GM23338 (cell line): Measurements from ENCODE around the gene RELN.

Source experiments
- EZH2 ChIP-seq: fragments of 200-600 bp; sonication (generic); IDR thresholded peaks from one replicate; pipeline ENCODE4 v1.8.0; 2017; ENCODE audit warnings: antibody characterized with exemption, mild to moderate bottlenecking, low read depth; ENCODE audit not compliant: unreplicated experiment
- EZH2phosphoT487 ChIP-seq: fragments of 200-600 bp; sonication (generic); IDR thresholded peaks from one replicate; pipeline ENCODE4 v1.8.1; 2018; ENCODE audit warnings: antibody characterized with exemption; ENCODE audit not compliant: unreplicated experiment
- TF ChIP-seq, protein P1 (sequence below), 2 experiments: fragments of 200-600 bp in 1 of 2; sonication (generic) in 1 of 2; conservative IDR thresholded peaks; 2 replicates each; pipeline versions ENCODE4 v1.5.1 to v1.6.1; 2016 to 2017; ENCODE audit warnings: antibody characterized with exemption in 2 of 2, low read depth in 2 of 2, mild to moderate bottlenecking in 2 of 2, moderate library complexity in 1 of 2

DNA sequence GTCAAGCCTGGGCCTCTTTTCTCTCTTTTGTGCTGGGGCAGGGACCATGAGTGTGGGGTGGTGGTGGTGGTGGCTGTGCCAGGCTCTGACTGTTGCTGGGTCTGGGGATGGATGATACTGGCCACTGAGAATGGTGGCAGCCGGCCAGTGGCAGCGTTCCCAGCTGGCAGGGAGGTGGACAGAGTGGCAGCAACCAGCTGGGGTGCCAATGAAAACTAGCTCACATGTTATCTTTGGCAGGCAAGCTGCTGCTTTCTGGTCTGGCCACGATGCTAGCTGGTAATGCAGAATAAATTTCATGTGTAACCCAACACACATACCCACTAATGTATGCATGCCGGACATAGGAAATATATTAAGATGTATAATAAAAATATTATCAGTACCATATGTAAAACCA, 448.4 kb downstream of the RELN start:
- TF ChIP-seq EZH2 (no peak), EZH2phosphoT487 (no peak)
- TF ChIP-seq, protein P1, sequence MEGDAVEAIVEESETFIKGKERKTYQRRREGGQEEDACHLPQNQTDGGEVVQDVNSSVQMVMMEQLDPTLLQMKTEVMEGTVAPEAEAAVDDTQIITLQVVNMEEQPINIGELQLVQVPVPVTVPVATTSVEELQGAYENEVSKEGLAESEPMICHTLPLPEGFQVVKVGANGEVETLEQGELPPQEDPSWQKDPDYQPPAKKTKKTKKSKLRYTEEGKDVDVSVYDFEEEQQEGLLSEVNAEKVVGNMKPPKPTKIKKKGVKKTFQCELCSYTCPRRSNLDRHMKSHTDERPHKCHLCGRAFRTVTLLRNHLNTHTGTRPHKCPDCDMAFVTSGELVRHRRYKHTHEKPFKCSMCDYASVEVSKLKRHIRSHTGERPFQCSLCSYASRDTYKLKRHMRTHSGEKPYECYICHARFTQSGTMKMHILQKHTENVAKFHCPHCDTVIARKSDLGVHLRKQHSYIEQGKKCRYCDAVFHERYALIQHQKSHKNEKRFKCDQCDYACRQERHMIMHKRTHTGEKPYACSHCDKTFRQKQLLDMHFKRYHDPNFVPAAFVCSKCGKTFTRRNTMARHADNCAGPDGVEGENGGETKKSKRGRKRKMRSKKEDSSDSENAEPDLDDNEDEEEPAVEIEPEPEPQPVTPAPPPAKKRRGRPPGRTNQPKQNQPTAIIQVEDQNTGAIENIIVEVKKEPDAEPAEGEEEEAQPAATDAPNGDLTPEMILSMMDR (conservative IDR thresholded peaks at IDR 0.05; ENCODE audit: low read depth in 2 of 2), result no peak
